Measurements from ENCODE around the gene SPG11.
"Not testable (repeated sequence)": the region's sequence is repeated elsewhere in the genome, so short reads cannot be mapped to it uniquely, and the experiment has no call there.

SPG11 gene

GRCh38 chr15:44633603-44634002, 29.9 kb downstream of the SPG11 start:
- DNase-seq (ENCODE audit: low read depth in 2 of 2), result no peak

GRCh38 chr15:44625286-44625685, 38.2 kb downstream of the SPG11 start:
- not testable (repeated sequence) for DNase-seq (ENCODE audit: low read depth in 2 of 2)

- no peak for DNase-seq (ENCODE audit: low read depth in 2 of 2)
Measured at GRCh38 chr15:44623178-44623577, 40.3 kb downstream of the SPG11 start.

- no peak for DNase-seq (ENCODE audit: low read depth in 2 of 2)
Measured at GRCh38 chr15:44620081-44620480, 43.4 kb downstream of the SPG11 start.

GRCh38 chr15:44616974-44617373, 46.5 kb downstream of the SPG11 start:
- no peak for DNase-seq (ENCODE audit: low read depth in 2 of 2)

GRCh38 chr15:44606740-44607139, 56.7 kb downstream of the SPG11 start:
- no peak for DNase-seq (ENCODE audit: low read depth in 2 of 2)

- DNase-seq (ENCODE audit: low read depth in 2 of 2), result no peak
Measured at GRCh38 chr15:44603126-44603525, 60.3 kb downstream of the SPG11 start.

- DNase-seq (ENCODE audit: low read depth in 2 of 2), result no peak
Measured at GRCh38 chr15:44598892-44599291, 64.6 kb downstream of the SPG11 start.

GRCh38 chr15:44598066-44598465, 65.4 kb downstream of the SPG11 start:
- DNase-seq (ENCODE audit: low read depth in 2 of 2), result no peak

- no peak for DNase-seq (ENCODE audit: low read depth in 2 of 2)
Measured at GRCh38 chr15:44596511-44597010, 66.9 kb downstream of the SPG11 start.

- DNase-seq (ENCODE audit: low read depth in 2 of 2), result no peak
Measured at GRCh38 chr15:44595656-44596510, 67.6 kb downstream of the SPG11 start.

- no peak for DNase-seq (ENCODE audit: low read depth in 2 of 2)
Measured at GRCh38 chr15:44595246-44595645, 68.2 kb downstream of the SPG11 start.

GRCh38 chr15:44593042-44593736, 70.3 kb downstream of the SPG11 start:
- DNase-seq (ENCODE audit: low read depth in 2 of 2), result no peak

- DNase-seq (ENCODE audit: low read depth in 2 of 2), result no peak
Measured at GRCh38 chr15:44591326-44591725, 72.1 kb downstream of the SPG11 start.

GRCh38 chr15:44588541-44588940, 74.9 kb downstream of the SPG11 start:
- no peak for DNase-seq (ENCODE audit: low read depth in 2 of 2)

GRCh38 chr15:44585633-44586032, 77.8 kb downstream of the SPG11 start:
- DNase-seq (ENCODE audit: low read depth in 2 of 2), result no peak

GRCh38 chr15:44584162-44584749, 79.2 kb downstream of the SPG11 start:
- peak; percentile 22 to 43 for DNase-seq (ENCODE audit: low read depth in 2 of 2)

GRCh38 chr15:44580105-44580504, 83.4 kb downstream of the SPG11 start:
- DNase-seq (ENCODE audit: low read depth in 2 of 2), result no peak

- no peak for DNase-seq (ENCODE audit: low read depth in 2 of 2)
Measured at GRCh38 chr15:44574734-44575133, 88.7 kb downstream of the SPG11 start.

GRCh38 chr15:44573386-44573785, 90.1 kb downstream of the SPG11 start:
- DNase-seq (ENCODE audit: low read depth in 2 of 2), result no peak

GRCh38 chr15:44570361-44570760, 93.1 kb downstream of the SPG11 start:
- no peak for DNase-seq (ENCODE audit: low read depth in 2 of 2)

GRCh38 chr15:44569316-44569715, 94.1 kb downstream of the SPG11 start:
- DNase-seq (ENCODE audit: low read depth in 2 of 2), result no peak

GRCh38 chr15:44568338-44568737, 95.1 kb downstream of the SPG11 start:
- DNase-seq (ENCODE audit: low read depth in 2 of 2), result no peak
